WTC11 (cell line): ENCODE data around the gene GPATCH4. TPM values are rescaled to one million over a fixed set of nuclear protein-coding genes. Genes with fewer than 3 reads are reported as not detected.
"Not testable (repeated sequence)": the region's sequence is repeated elsewhere in the genome, so short reads cannot be mapped to it uniquely, and the experiment has no call there.

ENCODE experiments used
- ATAC-seq: fragments of 200-7000 bp; cut with Tn5 transposase; 2 replicates; pipeline ENCODE4 v1.10.0; 2021; ENCODE audit warnings: mild to moderate bottlenecking, moderate library complexity
- CTCF ChIA-PET: fragments of 300-600 bp; sonication (Branson Sonifier 250); formaldehyde crosslinking; loops from one replicate; lab custom pipeline; 2021; ENCODE audit warnings: antibody characterized with exemption; lab: Charles Lee
- POLR2A ChIA-PET: fragments of 350-600 bp; sonication (Branson Sonifier 250); formaldehyde crosslinking; loops from one replicate; lab custom pipeline; 2021; ENCODE audit warnings: antibody characterized with exemption; lab: Charles Lee
- DNase-seq: peaks from one replicate; pipeline ENCODE4 v3.0.0; 2021; ENCODE audit warnings: low spot score
- H3K27ac Mint-ChIP-seq: 2 replicates; pipeline ENCODE4 v1.8.0; 2021; ENCODE audit warnings: mixed read lengths
- H3K27me3 Mint-ChIP-seq: 2 replicates; pipeline ENCODE4 v1.8.0; 2021; ENCODE audit warnings: low read depth, mild to moderate bottlenecking, moderate library complexity, mixed read lengths
- H3K36me3 Mint-ChIP-seq: 2 replicates; pipeline ENCODE4 v1.8.0; 2021; ENCODE audit warnings: mixed read lengths
- H3K4me1 Mint-ChIP-seq: 2 replicates; pipeline ENCODE4 v1.8.0; 2022; ENCODE audit warnings: mixed read lengths
- H3K4me3 Mint-ChIP-seq: 2 replicates; pipeline ENCODE4 v1.8.0; 2021; ENCODE audit warnings: mild to moderate bottlenecking, moderate library complexity, mixed read lengths
- H3K9me3 Mint-ChIP-seq: 2 replicates; pipeline ENCODE4 v1.8.0; 2021; ENCODE audit warnings: mixed read lengths
- ARID4B ChIP-seq: sonication (generic); formaldehyde crosslinking; IDR thresholded peaks from 2 replicates; pipeline ENCODE4 v1.8.0; 2023; ENCODE audit warnings: missing genetic modification reagents, mild to moderate bottlenecking, borderline replicate concordance
- ATF1 ChIP-seq: sonication (generic); formaldehyde crosslinking; IDR thresholded peaks from 2 replicates; pipeline ENCODE4 v1.8.1; 2023; ENCODE audit warnings: mild to moderate bottlenecking, moderate library complexity, missing genetic modification reagents
- ETV6 ChIP-seq: sonication (generic); formaldehyde crosslinking; IDR thresholded peaks from 2 replicates; pipeline ENCODE4 v1.8.1; 2022; ENCODE audit warnings: mild to moderate bottlenecking, missing genetic modification reagents
- FOXJ3 ChIP-seq: sonication (generic); formaldehyde crosslinking; IDR thresholded peaks from 2 replicates; pipeline ENCODE4 v1.9.0; 2021; ENCODE audit warnings: missing genetic modification reagents, mild to moderate bottlenecking, borderline replicate concordance
- GRHL2 ChIP-seq: fragments of 250-450 bp; sonication (Bioruptor Pico); IDR thresholded peaks from 2 replicates; pipeline ENCODE4 v1.8.0; 2022; ENCODE audit warnings: mild to moderate bottlenecking, moderate library complexity; ENCODE audit not compliant: insufficient replicate concordance, severe bottlenecking
- HMGA2 ChIP-seq: fragments of 250-450 bp; sonication (Bioruptor Pico); IDR thresholded peaks from 2 replicates; pipeline ENCODE4 v1.4.0; 2021; ENCODE audit warnings: mild to moderate bottlenecking, moderate library complexity
- JUN ChIP-seq: sonication (generic); formaldehyde crosslinking; IDR thresholded peaks from 2 replicates; pipeline ENCODE4 v1.8.0; 2023; ENCODE audit warnings: mild to moderate bottlenecking, missing genetic modification reagents
- MLX ChIP-seq: sonication (generic); formaldehyde crosslinking; IDR thresholded peaks from 2 replicates; pipeline ENCODE4 v1.8.1; 2023; ENCODE audit warnings: mild to moderate bottlenecking, missing genetic modification reagents, moderate library complexity
- NR3C1 ChIP-seq: sonication (generic); formaldehyde crosslinking; conservative IDR thresholded peaks from 2 replicates; pipeline ENCODE4 v1.8.1; 2023; ENCODE audit warnings: low read depth, mild to moderate bottlenecking, missing genetic modification reagents
- SMAD3 ChIP-seq: sonication (generic); formaldehyde crosslinking; IDR thresholded peaks from 2 replicates; pipeline ENCODE4 v1.8.0; 2022; ENCODE audit warnings: missing genetic modification reagents, mild to moderate bottlenecking, borderline replicate concordance
- SMAD4 ChIP-seq: sonication (generic); formaldehyde crosslinking; IDR thresholded peaks from 2 replicates; pipeline ENCODE4 v1.8.0; 2022; ENCODE audit warnings: mild to moderate bottlenecking, missing genetic modification reagents
- TCF7 ChIP-seq: sonication (generic); formaldehyde crosslinking; IDR thresholded peaks from 2 replicates; pipeline ENCODE4 v1.8.0; 2022; ENCODE audit warnings: mild to moderate bottlenecking, low read depth, missing genetic modification reagents, moderate library complexity
- TP53 ChIP-seq: sonication (generic); formaldehyde crosslinking; IDR thresholded peaks from 2 replicates; pipeline ENCODE4 v1.8.1; 2023; ENCODE audit warnings: mild to moderate bottlenecking, missing genetic modification reagents
- ZNF121 ChIP-seq: sonication (generic); formaldehyde crosslinking; IDR thresholded peaks from 2 replicates; pipeline ENCODE4 v1.8.0; 2023; ENCODE audit warnings: missing genetic modification reagents
- ZNF396 ChIP-seq: fragments of 250-450 bp; sonication (Bioruptor Pico); IDR thresholded peaks from 2 replicates; pipeline ENCODE4 v1.8.0; 2021; ENCODE audit warnings: mild to moderate bottlenecking, moderate library complexity, borderline replicate concordance
- ZNF416 ChIP-seq: fragments of 250-450 bp; sonication (Bioruptor Pico); IDR thresholded peaks from 2 replicates; pipeline ENCODE4 v1.9.0; 2021; ENCODE audit warnings: mild to moderate bottlenecking, inconsistent platforms
- ZNF671 ChIP-seq: fragments of 250-450 bp; sonication (Bioruptor Pico); IDR thresholded peaks from 2 replicates; pipeline ENCODE4 v1.8.0; 2021; ENCODE audit warnings: mild to moderate bottlenecking
- total RNA-seq: library from RNA; stranded (reverse); gene quantifications from 3 replicates; pipeline ENCODE4 v1.2.3, GENCODE V29; 2021
- TF ChIP-seq, protein P1 (sequence below): sonication (generic); formaldehyde crosslinking; IDR thresholded peaks from 2 replicates; pipeline ENCODE4 v1.8.0; 2023; ENCODE audit warnings: mild to moderate bottlenecking, missing genetic modification reagents

Gene GPATCH4
- total RNA-seq, 1 experiment from 2014 or later = 50.1 TPM

DNA sequence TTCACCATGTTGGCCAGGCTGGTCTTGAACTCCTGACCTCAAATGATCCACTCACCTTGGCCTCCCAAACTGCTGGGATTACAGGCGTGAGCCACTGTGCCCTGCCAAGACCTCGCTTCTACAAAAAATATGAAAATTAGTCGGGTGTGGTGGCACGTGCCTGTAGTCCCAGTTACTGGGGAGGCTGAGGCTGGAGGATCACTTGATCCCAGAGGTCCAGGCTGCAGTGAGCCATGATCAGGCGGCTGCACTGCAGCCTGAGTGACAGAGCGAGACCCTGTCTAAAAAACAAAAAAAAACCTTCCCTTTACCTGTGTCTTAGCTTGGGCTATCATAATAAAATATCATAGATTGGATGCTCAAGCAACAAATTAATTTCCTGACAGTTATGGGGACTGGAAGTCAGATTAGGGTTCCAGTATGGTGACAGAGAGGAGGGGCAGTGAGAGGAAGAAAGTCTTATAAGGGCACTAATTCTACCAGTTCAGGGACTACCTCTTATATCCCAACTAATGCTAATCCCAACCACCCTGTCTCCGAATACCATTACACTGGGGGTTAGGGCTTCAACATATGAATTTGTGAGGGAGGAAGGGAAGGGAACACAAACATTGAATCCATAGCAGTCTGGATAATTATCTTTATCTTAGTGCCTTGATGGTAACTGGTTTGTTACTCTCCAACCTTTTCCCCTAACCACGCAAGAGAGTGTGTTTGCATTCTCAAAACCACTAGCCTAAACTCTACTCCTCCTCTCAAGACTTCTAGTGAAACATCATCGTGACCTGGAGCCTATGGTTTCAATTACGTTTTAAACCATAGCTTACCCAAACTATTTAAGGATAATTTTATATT is 10.7 kb downstream of the GPATCH4 start:
- Mint-ChIP-seq H3K9me3 (no peaks in the 10 kb centered on the region), H3K27ac (peak overlapping the region; percentile 94; the same call in 1 of the 2 replicates), H3K4me1 (peaks cover 17% of the 10 kb centered on the region), H3K27me3 (no peaks in the 10 kb centered on the region; the same call in 1 of the 2 replicates), H3K36me3 (peaks cover 17% of the 10 kb centered on the region), H3K4me3 (peak overlapping the region; percentile 79)
- ATAC-seq (no peak), DNase-seq (no peak)
- ChIA-PET CTCF (interaction anchor here (1.2 to 3.4 kb wide), 13 partner anchors 9 to 337 kb away, joined by 3 to 28 read pairs (median 5); partner anchors contain the start of genes GPATCH4, HAPLN2 and TTC24), POLR2A (interaction anchor here (0.6 to 1.8 kb wide), 9 partner anchors 11 to 133 kb away, joined by 3 to 6 read pairs (median 3); partner anchors contain the start of gene GPATCH4)
- 0 out of 2 replicates have a peak, but pooled peaks have one; percentile 26 for TF ChIP-seq ZNF671 (CRISPR knock-in tag)
- TF ChIP-seq SMAD4 (CRISPR knock-in tag) = no peak

GRCh38 chr1:156589546-156589945 is 11.7 kb downstream of the GPATCH4 start:
- ChIA-PET CTCF (interaction anchor here (1.4 kb wide), 2 partner anchors 19 to 38 kb away, joined by 6 to 8 read pairs; no protein-coding TSS in a partner anchor), POLR2A (no interaction called here)
- Mint-ChIP-seq H3K27me3 (no peaks in the 10 kb centered on the region; the same call in 1 of the 2 replicates), H3K9me3 (no peaks in the 10 kb centered on the region), H3K27ac (no peak overlapping the region), H3K4me3 (no peak overlapping the region), H3K36me3 (peaks cover 7% of the 10 kb centered on the region), H3K4me1 (peaks cover 26% of the 10 kb centered on the region)
- no peak for TF ChIP-seq GRHL2
- no peak for TF ChIP-seq TCF7 (CRISPR knock-in tag)
- no peak for TF ChIP-seq TP53 (CRISPR knock-in tag)
- TF ChIP-seq ATF1 = no peak
- no peak for TF ChIP-seq NR3C1 (CRISPR knock-in tag)
- no peak for TF ChIP-seq ZNF416 (CRISPR knock-in tag)
- no peak for TF ChIP-seq FOXJ3 (CRISPR knock-in tag)
- no peak for TF ChIP-seq ETV6 (CRISPR knock-in tag)
- TF ChIP-seq ZNF396 = no peak
- no peak for ATAC-seq
- no peak for DNase-seq

DNA sequence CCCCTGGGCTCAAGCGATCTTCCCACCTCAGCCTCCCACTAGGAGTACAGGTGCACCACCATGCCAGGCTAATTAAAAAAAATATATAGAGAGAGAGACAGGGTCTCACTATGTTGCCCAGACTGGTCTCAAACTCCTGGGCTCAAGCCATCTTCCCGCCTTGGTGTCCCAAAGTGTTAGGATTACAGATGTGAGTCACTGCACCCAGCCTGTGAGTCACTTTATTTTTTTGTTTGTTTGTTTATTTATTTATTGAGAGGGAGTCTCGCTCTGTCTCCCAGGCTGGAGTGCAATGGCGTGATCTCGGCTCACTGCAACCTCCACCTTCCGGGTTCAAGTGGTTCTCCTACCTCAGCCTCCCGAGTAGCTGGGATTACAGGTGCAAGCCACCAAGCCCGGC is 13.4 kb downstream of the GPATCH4 start:
- DNase-seq, H3K27me3 Mint-ChIP-seq, H3K9me3 Mint-ChIP-seq, H3K27ac Mint-ChIP-seq, ATAC-seq, H3K36me3 Mint-ChIP-seq, H3K4me3 Mint-ChIP-seq: not testable (repeated sequence)
- POLR2A ChIA-PET = interaction anchor here (0.6 kb wide), 1 partner anchor 80 kb away, joined by 3 read pairs; no protein-coding TSS in a partner anchor
- CTCF ChIA-PET = interaction anchor here (0.8 kb wide), 1 partner anchor 131 kb away, joined by 3 read pairs; no protein-coding TSS in a partner anchor
- peaks cover 35% of the 10 kb centered on the region for H3K4me1 Mint-ChIP-seq

DNA sequence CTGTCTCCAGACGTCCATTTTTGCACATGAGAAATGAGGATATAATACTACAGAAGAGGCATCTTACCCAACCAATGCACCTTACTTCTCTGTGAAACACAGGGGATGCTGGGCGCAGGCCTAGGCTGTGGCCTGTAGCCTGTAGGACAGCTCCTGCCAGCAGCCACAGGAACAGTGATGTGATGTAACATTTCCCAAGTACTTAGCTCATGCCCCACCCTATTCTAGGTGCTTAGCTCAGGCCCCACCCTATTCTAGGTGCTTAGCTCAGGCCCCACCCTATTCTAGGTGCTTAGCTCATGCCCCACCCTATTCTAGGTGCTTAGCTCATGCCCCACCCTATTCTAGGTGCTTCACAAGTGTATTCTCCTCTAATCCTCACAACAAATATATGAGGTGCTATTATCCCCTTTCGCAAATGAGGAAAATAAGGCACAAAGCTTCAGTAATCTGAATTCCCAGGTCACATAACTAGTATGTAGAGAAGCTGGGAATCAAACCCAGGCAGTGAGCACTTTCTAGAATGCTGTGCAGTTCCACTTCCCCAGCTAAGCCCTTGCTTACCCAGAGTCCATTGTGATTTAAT is 14.3 kb downstream of the GPATCH4 start:
- TF ChIP-seq, protein P1, sequence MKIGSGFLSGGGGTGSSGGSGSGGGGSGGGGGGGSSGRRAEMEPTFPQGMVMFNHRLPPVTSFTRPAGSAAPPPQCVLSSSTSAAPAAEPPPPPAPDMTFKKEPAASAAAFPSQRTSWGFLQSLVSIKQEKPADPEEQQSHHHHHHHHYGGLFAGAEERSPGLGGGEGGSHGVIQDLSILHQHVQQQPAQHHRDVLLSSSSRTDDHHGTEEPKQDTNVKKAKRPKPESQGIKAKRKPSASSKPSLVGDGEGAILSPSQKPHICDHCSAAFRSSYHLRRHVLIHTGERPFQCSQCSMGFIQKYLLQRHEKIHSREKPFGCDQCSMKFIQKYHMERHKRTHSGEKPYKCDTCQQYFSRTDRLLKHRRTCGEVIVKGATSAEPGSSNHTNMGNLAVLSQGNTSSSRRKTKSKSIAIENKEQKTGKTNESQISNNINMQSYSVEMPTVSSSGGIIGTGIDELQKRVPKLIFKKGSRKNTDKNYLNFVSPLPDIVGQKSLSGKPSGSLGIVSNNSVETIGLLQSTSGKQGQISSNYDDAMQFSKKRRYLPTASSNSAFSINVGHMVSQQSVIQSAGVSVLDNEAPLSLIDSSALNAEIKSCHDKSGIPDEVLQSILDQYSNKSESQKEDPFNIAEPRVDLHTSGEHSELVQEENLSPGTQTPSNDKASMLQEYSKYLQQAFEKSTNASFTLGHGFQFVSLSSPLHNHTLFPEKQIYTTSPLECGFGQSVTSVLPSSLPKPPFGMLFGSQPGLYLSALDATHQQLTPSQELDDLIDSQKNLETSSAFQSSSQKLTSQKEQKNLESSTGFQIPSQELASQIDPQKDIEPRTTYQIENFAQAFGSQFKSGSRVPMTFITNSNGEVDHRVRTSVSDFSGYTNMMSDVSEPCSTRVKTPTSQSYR (CRISPR knock-in tag) = no peak
- TF ChIP-seq JUN (CRISPR knock-in tag) (no peak), SMAD3 (no peak), TCF7 (CRISPR knock-in tag) (no peak), MLX (CRISPR knock-in tag) (no peak), ARID4B (CRISPR knock-in tag) (no peak), ZNF121 (no peak), HMGA2 (CRISPR knock-in tag) (no peak)
- H3K27ac Mint-ChIP-seq = no peak overlapping the region
- no peaks in the 10 kb centered on the region for H3K9me3 Mint-ChIP-seq
- DNase-seq (no peak), ATAC-seq (no peak)
- peaks cover 30% of the 10 kb centered on the region for H3K4me1 Mint-ChIP-seq
- ChIA-PET CTCF (interaction anchor here (0.6 to 2.5 kb wide), 5 partner anchors 15 to 86 kb away, joined by 3 to 12 read pairs (median 4); partner anchors contain the start of genes GPATCH4, HAPLN2 and MEF2D), POLR2A (interaction anchor here (0.6 to 1.2 kb wide), 2 partner anchors 81 to 86 kb away, joined by 3 read pairs; no protein-coding TSS in a partner anchor)
- H3K4me3 Mint-ChIP-seq = no peak overlapping the region
- peaks cover 2% of the 10 kb centered on the region for H3K27me3 Mint-ChIP-seq
- no peaks in the 10 kb centered on the region for H3K36me3 Mint-ChIP-seq
